H1 (cell line): ENCODE results near the gene MKNK2. TPM values are rescaled to one million over a fixed set of nuclear protein-coding genes. Genes with fewer than 3 reads are reported as not detected.

ENCODE experiments used
- SIX5 ChIP-seq: IDR thresholded peaks from 2 replicates; pipeline ENCODE4 v1.6.1; 2011; ENCODE audit warnings: mild to moderate bottlenecking, low read depth, low read length
- TAF7 ChIP-seq: optimal IDR thresholded peaks from 2 replicates; pipeline ENCODE3; 2011; ENCODE audit warnings: low read depth, mild to moderate bottlenecking, inconsistent platforms, low read length, moderate library complexity, borderline replicate concordance
- polyA plus RNA-seq, 7 experiments: library from polyadenylated mRNA; depleted of rRNA in 3 of 7; stranded (reverse) in 5 of 7; unstranded in 2 of 7; fragments of >200 nt in 5 of 7; fragments of 200-250 nt in 2 of 7; gene quantifications; 1 replicate in 5 of 7; 2 replicates in 1 of 7; 4 replicates in 1 of 7; pipeline versions ENCODE4 v1.2.1 to v1.2.3, GENCODE V29; 2011 to 2013; ENCODE audit warnings: missing spikeins in 2 of 7, mixed read lengths in 2 of 7
- total RNA-seq: library from RNA; stranded (reverse); fragmentation: NEBNext Ultra II Directional; extraction: Animal tissue kit (Norgen Biotek cat#: 25700); gene quantifications from 2 replicates; pipeline ENCODE4 v1.2.1, GENCODE V29; 2021

Gene MKNK2
- total and polyA plus RNA-seq, 2 of the 8 experiments (the other 6 are each of a cell fraction or from before 2014, with no cell fraction given): 163 to 166 TPM

GRCh38 chr19:2072757-2073551 lies 21.9 kb upstream of the MKNK2 start (continued):
- no peak for TF ChIP-seq SIX5
- TF ChIP-seq TAF7: no peak
- TF ChIP-seq, all 59 proteins: peak for 0
